ENCODE measurements around the gene NDUFB11. TPM values are rescaled to one million over a fixed set of nuclear protein-coding genes. Genes with fewer than 3 reads are reported as not detected.

Gene NDUFB11
- total RNA-seq, 1 donor: 43.1 TPM

DNA sequence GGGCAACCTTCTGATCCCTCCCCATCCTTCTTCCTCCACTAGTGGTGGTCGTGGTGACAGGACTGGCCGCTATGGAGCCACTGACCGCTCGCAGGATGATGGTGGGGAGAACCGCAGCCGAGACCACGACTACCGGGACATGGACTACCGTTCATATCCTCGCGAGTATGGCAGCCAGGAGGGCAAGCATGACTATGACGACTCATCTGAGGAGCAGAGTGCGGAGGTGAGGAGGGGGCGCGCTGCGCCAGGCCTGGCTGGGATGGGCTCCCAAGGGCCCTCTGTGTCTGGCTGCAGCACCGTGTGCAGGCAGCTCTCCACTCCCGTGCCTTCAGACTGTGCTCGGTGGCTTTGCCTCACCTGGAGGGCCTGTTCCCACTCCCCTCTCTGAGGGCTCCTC, 24.8 kb upstream of the NDUFB11 start:
- peaks cover 21% of the 10 kb centered on the region for H4K20me1 ChIP-seq (ENCODE audit: insufficient read depth, low read length)
- H3K9me3 ChIP-seq (ENCODE audit: low read depth, low read length): no peaks in the 10 kb centered on the region
- H3K79me2 ChIP-seq (ENCODE audit: insufficient read depth, low read length): peaks cover 45% of the 10 kb centered on the region
- H3K4me2 ChIP-seq (ENCODE audit: insufficient read depth, low read length): no peak overlapping the region
- no peak overlapping the region for H3K27ac ChIP-seq (ENCODE audit: low read depth, low read length)
- H3K4me3 ChIP-seq (ENCODE audit: insufficient read depth, low read length): no peak overlapping the region
- peaks cover 5% of the 10 kb centered on the region for H3K27me3 ChIP-seq (ENCODE audit: insufficient read depth, low read length)
- no peak for DNase-seq (ENCODE audit: insufficient read length, low spot score, missing footprints)
- H3K36me3 ChIP-seq (ENCODE audit: insufficient read depth, low read length): peaks cover 23% of the 10 kb centered on the region
- H3K4me1 ChIP-seq (ENCODE audit: insufficient read depth, low read length): no peaks in the 10 kb centered on the region
- no peak for TF ChIP-seq CTCF (IDR thresholded peaks at IDR 0.05; ENCODE audit: extremely low read depth, low read depth, low read length)
- H2AFZ ChIP-seq (ENCODE audit: low read length): no peak overlapping the region

- H3K4me2 ChIP-seq (ENCODE audit: insufficient read depth, low read length): no peak overlapping the region
- H3K79me2 ChIP-seq (ENCODE audit: insufficient read depth, low read length): peaks cover 49% of the 10 kb centered on the region
- peaks cover 21% of the 10 kb centered on the region for H3K36me3 ChIP-seq (ENCODE audit: insufficient read depth, low read length)
- no peaks in the 10 kb centered on the region for H3K4me1 ChIP-seq (ENCODE audit: insufficient read depth, low read length)
- no peak for TF ChIP-seq CTCF (IDR thresholded peaks at IDR 0.05; ENCODE audit: extremely low read depth, low read depth, low read length)
- peaks cover 21% of the 10 kb centered on the region for H4K20me1 ChIP-seq (ENCODE audit: insufficient read depth, low read length)
- no peak overlapping the region for H3K27ac ChIP-seq (ENCODE audit: low read depth, low read length)
- H3K4me3 ChIP-seq (ENCODE audit: insufficient read depth, low read length): no peak overlapping the region
- no peak overlapping the region for H2AFZ ChIP-seq (ENCODE audit: low read length)
- H3K9me3 ChIP-seq (ENCODE audit: low read depth, low read length): no peaks in the 10 kb centered on the region
- H3K27me3 ChIP-seq (ENCODE audit: insufficient read depth, low read length): peaks cover 5% of the 10 kb centered on the region
- peak; percentile 78 for DNase-seq (ENCODE audit: insufficient read length, low spot score, missing footprints)
These were observed 24.1 kb upstream of the NDUFB11 start for GRCh38 chrX:47168495-47169073.

- Histone ChIP-seq H3K9me3 (ENCODE audit: low read depth, low read length) (no peaks in the 10 kb centered on the region), H3K79me2 (ENCODE audit: insufficient read depth, low read length) (peaks cover 61% of the 10 kb centered on the region), H3K4me3 (ENCODE audit: insufficient read depth, low read length) (no peak overlapping the region), H3K36me3 (ENCODE audit: insufficient read depth, low read length) (peaks cover 5% of the 10 kb centered on the region), H2AFZ (ENCODE audit: low read length) (no peak overlapping the region), H3K27me3 (ENCODE audit: insufficient read depth, low read length) (peaks cover 2% of the 10 kb centered on the region), H4K20me1 (ENCODE audit: insufficient read depth, low read length) (peaks cover 16% of the 10 kb centered on the region), H3K4me2 (ENCODE audit: insufficient read depth, low read length) (no peak overlapping the region), H3K27ac (ENCODE audit: low read depth, low read length) (no peak overlapping the region), H3K4me1 (ENCODE audit: insufficient read depth, low read length) (no peaks in the 10 kb centered on the region)
- no peak for DNase-seq (ENCODE audit: insufficient read length, low spot score, missing footprints)
- no peak for TF ChIP-seq CTCF (IDR thresholded peaks at IDR 0.05; ENCODE audit: extremely low read depth, low read depth, low read length)
These were observed 21.6 kb upstream of the NDUFB11 start for GRCh38 chrX:47166126-47166525.

DNA sequence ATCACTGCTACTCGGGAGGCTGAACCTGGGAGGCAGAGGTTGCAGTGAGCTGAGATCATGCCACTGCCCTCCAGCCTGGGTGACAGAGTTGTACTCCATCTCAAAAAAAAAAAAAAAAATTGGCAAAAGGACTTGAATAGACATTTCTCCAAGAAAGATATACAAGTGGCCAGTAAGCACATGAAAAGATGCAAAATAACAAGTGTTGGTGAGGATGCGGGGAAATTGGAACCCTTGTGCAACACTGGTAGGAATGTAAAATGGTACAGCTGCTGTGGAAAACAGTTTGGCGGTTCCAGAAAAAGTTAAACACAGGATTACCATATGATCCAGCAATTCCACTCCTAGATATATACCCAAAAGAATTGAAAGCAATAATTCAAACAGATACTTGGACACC, 19.9 kb upstream of the NDUFB11 start:
- no peak overlapping the region for H3K4me3 ChIP-seq (ENCODE audit: insufficient read depth, low read length)
- H3K9me3 ChIP-seq (ENCODE audit: low read depth, low read length): no peaks in the 10 kb centered on the region
- peaks cover 72% of the 10 kb centered on the region for H3K79me2 ChIP-seq (ENCODE audit: insufficient read depth, low read length)
- H3K27ac ChIP-seq (ENCODE audit: low read depth, low read length): no peak overlapping the region
- no peak for DNase-seq (ENCODE audit: insufficient read length, low spot score, missing footprints)
- H4K20me1 ChIP-seq (ENCODE audit: insufficient read depth, low read length): peaks cover 10% of the 10 kb centered on the region
- H3K36me3 ChIP-seq (ENCODE audit: insufficient read depth, low read length): peaks cover 4% of the 10 kb centered on the region
- H3K4me1 ChIP-seq (ENCODE audit: insufficient read depth, low read length): no peaks in the 10 kb centered on the region
- TF ChIP-seq CTCF (IDR thresholded peaks at IDR 0.05; ENCODE audit: extremely low read depth, low read depth, low read length): no peak
- H2AFZ ChIP-seq (ENCODE audit: low read length): no peak overlapping the region
- peaks cover 6% of the 10 kb centered on the region for H3K27me3 ChIP-seq (ENCODE audit: insufficient read depth, low read length)
- H3K4me2 ChIP-seq (ENCODE audit: insufficient read depth, low read length): no peak overlapping the region
